Tibial nerve (tissue), 4 donors: Measurements from ENCODE around the gene HMG20B. TPM values are rescaled to one million over a fixed set of nuclear protein-coding genes. Genes with fewer than 3 reads are reported as not detected.

ENCODE experiments used
- DNase-seq, 2 donors: peaks; one replicate each; pipeline ENCODE4 v3.0.0-alpha.2; 2019; ENCODE audit warnings: low spot score in 2 of 2
- H3K27ac ChIP-seq, 4 donors: fragments of 200-600 bp; sonication (generic) in 3 of 4; one replicate each; pipeline ENCODE4 v1.5.1; 2017 to 2019; ENCODE audit warnings: mild to moderate bottlenecking in 1 of 4
- H3K27me3 ChIP-seq, 2 donors: fragments of 200-600 bp; sonication (generic) in 1 of 2; one replicate each; pipeline versions ENCODE4 v1.5.1 to v1.6.0; 2017 to 2019
- H3K36me3 ChIP-seq, 3 donors: fragments of 200-600 bp; sonication (generic); one replicate each; pipeline ENCODE4 v1.5.1; 2018 to 2019
- H3K4me1 ChIP-seq, 4 donors: fragments of 200-600 bp; sonication (generic) in 3 of 4; one replicate each; pipeline ENCODE4 v1.5.1; 2017 to 2019
- H3K4me3 ChIP-seq, 4 donors: fragments of 200-600 bp; sonication (generic) in 3 of 4; one replicate each; pipeline ENCODE4 v1.5.1; 2017 to 2019; ENCODE audit warnings: mild to moderate bottlenecking in 1 of 4, moderate library complexity in 1 of 4
- H3K9me3 ChIP-seq, 4 donors: fragments of 200-600 bp; sonication (generic) in 3 of 4; one replicate each; pipeline ENCODE4 v1.5.1; 2017 to 2019
- EP300 ChIP-seq, 2 donors: sonication (generic); formaldehyde crosslinking; IDR thresholded peaks; one replicate each; pipeline ENCODE4 v1.6.1; 2017; ENCODE audit warnings: antibody characterized with exemption in 2 of 2, mild to moderate bottlenecking in 1 of 2
- POLR2A ChIP-seq, 2 donors: fragments of 450-650 bp; IDR thresholded peaks; one replicate each; pipeline ENCODE4 v1.6.1; 2017; ENCODE audit warnings: antibody characterized with exemption in 2 of 2, mild to moderate bottlenecking in 2 of 2, moderate library complexity in 2 of 2
- WGBS, 2 donors: methylation state at CpG; one replicate each; pipeline ENCODE4 v1.1.5; 2018; 5-methylcytosine and 5-hydroxymethylcytosine counted together
- total RNA-seq, 4 donors: library from RNA; depleted of rRNA; stranded (reverse); fragments of >200 nt; gene quantifications; one replicate each; pipeline ENCODE4 v1.1.0, GENCODE V29; 2016
- TF ChIP-seq, protein P1 (sequence below), 5 experiments: fragments of 200-600 bp in 3 of 5; fragments of 450-650 bp in 2 of 5; sonication (generic) in 3 of 5; IDR thresholded peaks; one replicate each; pipeline ENCODE4 v1.5.1; 2016 to 2019; ENCODE audit warnings: antibody characterized with exemption in 5 of 5, mild to moderate bottlenecking in 3 of 5, moderate library complexity in 2 of 5

HMG20B gene
- total RNA-seq, 4 donors from 2014 or later, result 94.0 to 181 (median 153) TPM

DNA sequence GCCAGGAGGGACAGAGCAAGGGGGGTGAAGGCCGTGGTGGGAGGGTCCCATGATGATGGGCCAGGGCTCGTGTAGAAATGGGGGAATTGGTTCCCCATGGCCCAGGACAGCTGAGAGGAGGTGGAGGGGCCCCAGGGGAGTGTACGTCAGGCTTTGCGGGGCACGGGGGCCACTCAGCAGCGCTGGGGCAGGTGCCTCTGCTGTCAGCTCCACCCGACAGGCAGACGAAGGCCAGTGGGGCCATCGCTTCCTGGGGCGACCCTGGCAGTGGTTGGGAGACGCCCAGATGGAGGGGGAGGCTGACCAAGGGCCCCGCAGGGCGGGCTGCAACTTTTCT, 35.7 kb upstream of the HMG20B start:
- Histone ChIP-seq H3K4me1 (peaks cover 0 to 42% (median 30%) of the 10 kb centered on the region in 4 donors), H3K4me3 (peak overlapping the region in 3 of 4 donors; percentile 11 to 41 (median 13)), H3K27me3 (no peaks in the 10 kb centered on the region), H3K27ac (peak overlapping the region; percentile 82 to 96 (median 90)), H3K9me3 (no peaks in the 10 kb centered on the region), H3K36me3 (peaks cover 12 to 57% (median 18%) of the 10 kb centered on the region in 3 donors)
- no peak for DNase-seq
- 20 to 39% methylated on average over 13 of the region's 13 CpGs for WGBS, 2 donors
- TF ChIP-seq, protein P1, sequence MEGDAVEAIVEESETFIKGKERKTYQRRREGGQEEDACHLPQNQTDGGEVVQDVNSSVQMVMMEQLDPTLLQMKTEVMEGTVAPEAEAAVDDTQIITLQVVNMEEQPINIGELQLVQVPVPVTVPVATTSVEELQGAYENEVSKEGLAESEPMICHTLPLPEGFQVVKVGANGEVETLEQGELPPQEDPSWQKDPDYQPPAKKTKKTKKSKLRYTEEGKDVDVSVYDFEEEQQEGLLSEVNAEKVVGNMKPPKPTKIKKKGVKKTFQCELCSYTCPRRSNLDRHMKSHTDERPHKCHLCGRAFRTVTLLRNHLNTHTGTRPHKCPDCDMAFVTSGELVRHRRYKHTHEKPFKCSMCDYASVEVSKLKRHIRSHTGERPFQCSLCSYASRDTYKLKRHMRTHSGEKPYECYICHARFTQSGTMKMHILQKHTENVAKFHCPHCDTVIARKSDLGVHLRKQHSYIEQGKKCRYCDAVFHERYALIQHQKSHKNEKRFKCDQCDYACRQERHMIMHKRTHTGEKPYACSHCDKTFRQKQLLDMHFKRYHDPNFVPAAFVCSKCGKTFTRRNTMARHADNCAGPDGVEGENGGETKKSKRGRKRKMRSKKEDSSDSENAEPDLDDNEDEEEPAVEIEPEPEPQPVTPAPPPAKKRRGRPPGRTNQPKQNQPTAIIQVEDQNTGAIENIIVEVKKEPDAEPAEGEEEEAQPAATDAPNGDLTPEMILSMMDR (IDR thresholded peaks at IDR 0.05), result no peak
- TF ChIP-seq EP300 (IDR thresholded peaks at IDR 0.05) (no peak), POLR2A (IDR thresholded peaks at IDR 0.05) (no peak)

DNA sequence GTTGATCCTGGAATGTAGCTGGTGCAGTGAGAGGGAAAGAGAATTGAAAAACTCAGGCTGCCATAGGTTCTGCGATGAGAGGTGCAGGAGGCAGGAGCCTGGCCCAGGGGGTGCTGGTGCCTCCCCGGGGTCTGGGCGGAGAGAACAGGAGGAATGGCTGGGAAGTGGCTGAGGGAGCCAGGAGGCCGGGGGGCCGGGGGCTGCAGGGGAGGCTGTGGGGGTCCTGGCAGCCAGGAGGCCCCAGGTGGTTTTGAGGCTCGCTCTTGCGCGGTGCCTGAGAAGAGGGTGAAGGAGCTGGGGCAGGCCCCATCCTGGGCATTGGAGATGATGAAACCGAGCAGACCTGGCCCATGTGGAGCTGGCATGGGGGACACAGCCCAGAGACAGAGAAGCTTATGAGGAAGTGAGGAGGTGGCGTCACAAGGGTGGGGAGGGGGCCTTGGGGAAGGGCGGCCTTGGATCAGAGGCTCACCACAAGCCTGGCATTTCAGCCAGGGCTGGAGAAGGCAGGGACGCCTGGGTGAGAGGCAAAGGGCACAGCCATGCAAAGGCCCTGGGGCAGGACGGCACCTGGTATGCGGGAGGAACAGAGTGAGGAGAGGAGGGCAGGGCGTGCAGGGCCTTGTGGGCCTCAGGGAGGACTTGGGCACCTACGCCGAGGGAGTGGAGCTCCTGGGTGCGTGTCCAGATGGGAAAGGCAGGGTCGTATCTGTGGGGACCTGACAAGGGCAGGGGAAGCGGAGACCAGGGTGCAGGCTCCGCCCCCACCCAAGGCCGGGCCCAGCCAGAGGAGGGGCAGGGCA, 35.1 kb upstream of the HMG20B start:
- peaks cover 0 to 42% (median 30%) of the 10 kb centered on the region in 4 donors for H3K4me1 ChIP-seq
- 64 to 74% methylated on average over 22 of the region's 22 CpGs for WGBS, 2 donors
- no peaks in the 10 kb centered on the region for H3K9me3 ChIP-seq
- no peak for TF ChIP-seq POLR2A (IDR thresholded peaks at IDR 0.05)
- TF ChIP-seq, protein P1 (IDR thresholded peaks at IDR 0.05), result no peak
- TF ChIP-seq EP300 (IDR thresholded peaks at IDR 0.05), result no peak
- H3K4me3 ChIP-seq, result peak overlapping the region in 3 of 4 donors; percentile 11 to 41 (median 13)
- H3K36me3 ChIP-seq, result peaks cover 10 to 52% (median 17%) of the 10 kb centered on the region in 3 donors
- H3K27ac ChIP-seq, result peak overlapping the region; percentile 82 to 96 (median 90)
- H3K27me3 ChIP-seq, result no peaks in the 10 kb centered on the region
- DNase-seq, result no peak

DNA sequence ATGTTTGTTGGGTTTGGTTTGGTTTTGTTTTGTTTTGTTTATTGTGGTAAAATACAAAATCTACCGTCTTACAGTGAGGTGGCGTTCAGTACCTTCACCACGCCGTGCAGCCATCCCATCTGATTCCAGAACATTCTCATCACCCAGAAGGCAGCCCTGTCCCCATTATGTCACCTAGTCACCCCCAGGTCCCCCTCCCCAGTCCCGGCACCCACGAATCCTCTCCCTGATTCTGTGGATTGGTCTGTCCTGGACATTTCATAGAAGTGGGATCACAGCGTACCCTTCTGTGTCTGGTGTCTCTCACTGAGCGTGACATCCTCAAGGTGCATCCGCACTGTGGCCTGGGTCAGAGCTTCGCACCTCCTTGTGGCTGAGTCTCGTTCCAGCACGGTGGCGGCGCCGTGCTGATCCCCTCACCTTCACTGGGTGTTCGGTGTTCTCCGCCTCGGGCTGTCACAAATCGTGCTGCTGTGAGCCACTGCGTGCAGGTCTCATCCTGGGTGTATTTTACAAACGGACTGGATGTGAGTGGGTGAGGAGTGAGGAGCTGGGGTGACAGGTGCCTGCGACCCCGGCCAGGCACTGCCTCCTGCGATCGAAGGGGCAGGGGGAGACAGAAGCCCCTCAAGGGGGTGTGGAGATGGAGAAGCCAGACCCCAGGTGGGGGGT, 34.4 kb upstream of the HMG20B start:
- 77 to 83% methylated on average over 24 to 25 of the region's 25 CpGs for WGBS, 2 donors
- TF ChIP-seq, protein P1 (IDR thresholded peaks at IDR 0.05), result no peak
- TF ChIP-seq EP300 (IDR thresholded peaks at IDR 0.05) (no peak), POLR2A (IDR thresholded peaks at IDR 0.05) (no peak)
- H3K4me3 ChIP-seq, result no peak overlapping the region
- H3K4me1 ChIP-seq, result peaks cover 0 to 48% (median 30%) of the 10 kb centered on the region in 4 donors
- H3K36me3 ChIP-seq, result peaks cover 7 to 52% (median 12%) of the 10 kb centered on the region in 3 donors
- no peaks in the 10 kb centered on the region for H3K27me3 ChIP-seq
- no peaks in the 10 kb centered on the region for H3K9me3 ChIP-seq
- no peak for DNase-seq
- H3K27ac ChIP-seq, result peak overlapping the region; percentile 82 to 96 (median 90)

DNA sequence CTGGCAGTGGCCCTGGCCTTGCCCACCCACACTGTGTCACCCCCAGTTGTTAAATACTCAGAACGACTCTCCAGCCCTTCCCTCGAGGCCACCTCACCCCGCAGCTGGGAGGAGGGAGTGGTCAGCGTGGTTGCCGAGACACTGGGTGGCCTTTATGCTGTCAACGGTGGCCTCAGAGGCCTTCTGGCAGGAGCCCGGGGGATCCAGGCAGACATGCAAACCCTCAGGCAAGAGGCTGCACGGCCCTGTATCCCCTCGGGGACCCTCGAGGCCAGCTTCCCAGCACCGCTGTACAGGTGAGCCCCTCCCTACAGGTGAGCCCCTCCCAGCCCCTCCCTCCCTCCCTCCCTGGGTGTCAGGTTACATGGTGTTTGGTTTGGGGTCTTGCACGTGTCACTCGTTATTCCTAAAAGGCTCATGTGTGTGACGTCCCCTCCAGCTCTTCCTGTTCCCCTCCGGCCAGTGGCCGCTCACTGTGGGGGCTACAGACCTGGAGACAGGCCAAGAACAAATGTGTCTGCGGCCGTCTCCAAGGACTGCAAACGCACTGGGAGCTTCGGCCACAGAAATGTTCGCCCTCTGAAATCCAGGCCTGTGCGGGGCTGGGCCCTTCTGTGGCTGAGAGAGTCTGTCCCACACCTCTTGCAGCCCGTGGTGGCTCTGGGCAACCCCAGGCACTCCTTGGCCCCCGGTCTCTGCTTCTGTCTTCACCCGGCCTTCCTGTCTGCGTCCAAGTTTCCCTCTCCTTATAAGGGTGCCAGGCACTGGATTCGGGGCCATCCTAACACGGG, 33.6 kb upstream of the HMG20B start, which contains the start of gene TEKTIP1:
TEKTIP1 (plus strand) TSS at position 210 of the 791 bp plus-strand sequence; CDS start at position 214, 4 bp downstream.
- 38 to 48% methylated on average over 26 of the region's 28 CpGs for WGBS, 2 donors
- H3K27me3 ChIP-seq, result no peaks in the 10 kb centered on the region
- H3K9me3 ChIP-seq, result no peaks in the 10 kb centered on the region
- no peak for DNase-seq
- peaks cover 0 to 56% (median 30%) of the 10 kb centered on the region in 4 donors for H3K4me1 ChIP-seq
- H3K27ac ChIP-seq, result peak within 1 kb of the TSS; percentile 82 to 96 (median 90)
- H3K36me3 ChIP-seq, result peaks cover 7 to 52% (median 11%) of the 10 kb centered on the region in 3 donors
- TF ChIP-seq, protein P1 (IDR thresholded peaks at IDR 0.05), result no peak
- TF ChIP-seq EP300 (IDR thresholded peaks at IDR 0.05), result no peak
- no peak within 1 kb of the TSS for H3K4me3 ChIP-seq
